Smooth muscle cell (in vitro differentiated cells): Measurements from ENCODE around the gene LENEP. TPM values are rescaled to one million over a fixed set of nuclear protein-coding genes. Genes with fewer than 3 reads are reported as not detected.

Experiments
- DNase-seq: peaks from one replicate; lab custom pipeline; 2025; ENCODE audit not compliant: unreplicated experiment; lab: John Stamatoyannopoulos, UW
- H2AFZ ChIP-seq: fragments of 200-600 bp; sonication (generic); 2 replicates; pipeline ENCODE4 v1.6.0; 2016; ENCODE audit warnings: antibody characterized with exemption, low read depth, mild to moderate bottlenecking
- H3F3A ChIP-seq: fragments of 200-600 bp; sonication (generic); 2 replicates; pipeline ENCODE4 v1.6.0; 2017; ENCODE audit warnings: antibody characterized with exemption, low read depth
- H3K27ac ChIP-seq: fragments of 200-600 bp; sonication (generic); 2 replicates; pipeline ENCODE4 v1.5.1; 2016; ENCODE audit warnings: low read depth, mild to moderate bottlenecking
- H3K27me3 ChIP-seq: fragments of 200-600 bp; sonication (generic); 2 replicates; pipeline ENCODE4 v1.6.1; 2016; ENCODE audit warnings: low read depth, mild to moderate bottlenecking
- H3K36me3 ChIP-seq: fragments of 200-600 bp; sonication (generic); 2 replicates; pipeline ENCODE4 v1.5.1; 2016; ENCODE audit warnings: low read depth
- H3K4me1 ChIP-seq: fragments of 200-600 bp; sonication (generic); 2 replicates; pipeline ENCODE4 v1.5.1; 2016; ENCODE audit warnings: low read depth
- H3K4me2 ChIP-seq: fragments of 200-600 bp; sonication (generic); 2 replicates; pipeline ENCODE4 v1.6.0; 2016; ENCODE audit warnings: mild to moderate bottlenecking
- H3K4me3 ChIP-seq: fragments of 200-600 bp; sonication (generic); 2 replicates; pipeline ENCODE4 v1.5.1; 2016; ENCODE audit warnings: mild to moderate bottlenecking
- H3K79me2 ChIP-seq: fragments of 200-600 bp; sonication (generic); 2 replicates; pipeline ENCODE4 v1.6.0; 2016; ENCODE audit warnings: low read depth, mild to moderate bottlenecking
- H3K9ac ChIP-seq: fragments of 200-600 bp; sonication (generic); 2 replicates; pipeline ENCODE4 v1.6.0; 2016; ENCODE audit warnings: low read depth
- H3K9me3 ChIP-seq: fragments of 200-600 bp; sonication (generic); replicated peaks from 2 replicates; pipeline ENCODE4 v1.5.1; 2016; ENCODE audit warnings: low read depth
- H4K20me1 ChIP-seq: fragments of 200-600 bp; sonication (generic); 2 replicates; pipeline ENCODE4 v1.6.0; 2016; ENCODE audit warnings: low read depth
- CTCF ChIP-seq: fragments of 200-600 bp; sonication (generic); IDR thresholded peaks from 2 replicates; pipeline ENCODE4 v1.5.1; 2017; ENCODE audit warnings: borderline replicate concordance, mild to moderate bottlenecking, antibody characterized with exemption; ENCODE audit not compliant: insufficient read depth, poor library complexity, severe bottlenecking
- WGBS: methylation state at CpG from one replicate; pipeline ENCODE4 v1.1.7; 2016; ENCODE audit warnings: low lambda C conversion rate; 5-methylcytosine and 5-hydroxymethylcytosine counted together
- polyA plus RNA-seq: library from polyadenylated mRNA; unstranded; fragments of >200 nt; fragmentation: Nextera tagmentation; extraction: Ambion mirVana; gene quantifications from 2 replicates; pipeline ENCODE4 v1.2.1, GENCODE V29; 2016
- total RNA-seq: library from RNA; depleted of rRNA; stranded (reverse); fragments of >200 nt; gene quantifications from 2 replicates; pipeline ENCODE4 v1.2.3, GENCODE V29; 2014

LENEP gene
- total and polyA plus RNA-seq, 2 experiments from 2014 or later, result not detected

DNA sequence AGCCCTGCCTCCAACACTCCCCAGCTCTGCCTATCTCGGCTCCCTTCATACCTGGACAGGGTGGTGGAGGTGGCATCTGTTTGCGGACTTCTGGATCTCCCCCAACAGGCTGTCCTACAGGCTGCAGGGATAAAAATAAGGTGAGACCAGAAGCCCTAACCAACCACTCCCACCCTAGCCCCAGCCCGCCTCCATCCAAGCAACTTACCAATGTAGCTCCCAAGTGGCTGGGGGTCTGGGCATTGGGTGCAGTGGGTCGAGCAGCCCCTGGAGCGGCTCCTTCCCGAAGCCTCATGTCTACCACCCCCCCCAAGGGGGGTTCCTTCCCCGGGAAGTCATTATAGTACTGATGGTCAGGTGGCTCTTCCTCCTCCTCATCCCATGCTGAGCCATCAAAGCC is 27.3 kb upstream of the LENEP start:
- H3K9ac ChIP-seq, result no peak overlapping the region
- no peaks in the 10 kb centered on the region for H3K27me3 ChIP-seq
- peaks cover 5% of the 10 kb centered on the region for H3K36me3 ChIP-seq
- H3K4me1 ChIP-seq, result peaks cover 31% of the 10 kb centered on the region
- no peak for TF ChIP-seq CTCF
- no peak overlapping the region for H2AFZ ChIP-seq
- H3K9me3 ChIP-seq, result no peaks in the 10 kb centered on the region
- DNase-seq, result no peak
- H3F3A ChIP-seq, result peaks cover 30% of the 10 kb centered on the region
- WGBS, result 97% methylated on average over 7 of the region's 7 CpGs
- H4K20me1 ChIP-seq, result peaks cover 39% of the 10 kb centered on the region
- peaks cover 43% of the 10 kb centered on the region for H3K79me2 ChIP-seq
- no peak overlapping the region for H3K4me2 ChIP-seq
- no peak overlapping the region for H3K4me3 ChIP-seq
- H3K27ac ChIP-seq, result peak overlapping the region; percentile 16

GRCh38 chr1:154967331-154967950 is 25.9 kb upstream of the LENEP start:
- H3K79me2 ChIP-seq, result peaks cover 43% of the 10 kb centered on the region
- WGBS, result 91% methylated on average over 5 of the region's 5 CpGs
- DNase-seq, result no peak
- H3K27me3 ChIP-seq, result no peaks in the 10 kb centered on the region
- peaks cover 43% of the 10 kb centered on the region for H3F3A ChIP-seq
- peak overlapping the region; percentile 98 for H3K27ac ChIP-seq
- no peak overlapping the region for H2AFZ ChIP-seq
- TF ChIP-seq CTCF, result no peak
- H3K9ac ChIP-seq, result no peak overlapping the region
- peaks cover 39% of the 10 kb centered on the region for H4K20me1 ChIP-seq
- H3K4me1 ChIP-seq, result peaks cover 42% of the 10 kb centered on the region
- peaks cover 5% of the 10 kb centered on the region for H3K36me3 ChIP-seq
- H3K4me3 ChIP-seq, result no peak overlapping the region
- no peaks in the 10 kb centered on the region for H3K9me3 ChIP-seq
- peak overlapping the region; percentile 94 for H3K4me2 ChIP-seq

DNA sequence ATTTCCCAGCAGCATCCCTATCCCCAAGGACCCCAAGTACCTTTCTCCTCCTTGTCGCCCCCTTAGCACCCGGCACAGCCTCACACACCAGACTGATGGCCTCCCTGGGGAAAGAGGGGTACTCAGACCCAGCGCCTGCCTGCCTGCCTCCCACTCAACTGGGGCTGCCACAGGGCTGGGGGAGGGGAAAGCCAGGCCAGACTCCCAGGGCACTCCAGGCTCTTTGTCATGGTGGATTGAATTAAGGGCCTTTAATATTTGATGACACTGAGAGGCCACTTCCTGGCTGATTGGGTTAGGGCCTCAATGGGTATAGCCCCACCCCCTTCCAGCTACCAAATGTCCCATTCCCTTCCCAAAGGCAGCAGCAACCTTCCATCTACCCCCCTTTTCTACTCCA is 24.7 kb upstream of the LENEP start:
- Histone ChIP-seq H3K36me3 (peaks cover 2% of the 10 kb centered on the region), H3F3A (peaks cover 47% of the 10 kb centered on the region), H3K27ac (peak overlapping the region; percentile 98), H2AFZ (no peak overlapping the region), H3K4me3 (peak overlapping the region; percentile 55), H3K9me3 (no peaks in the 10 kb centered on the region), H3K9ac (peak overlapping the region; percentile 73), H3K79me2 (peaks cover 43% of the 10 kb centered on the region), H3K4me1 (peaks cover 46% of the 10 kb centered on the region), H4K20me1 (peaks cover 39% of the 10 kb centered on the region), H3K27me3 (no peaks in the 10 kb centered on the region), H3K4me2 (peak overlapping the region; percentile 94)
- TF ChIP-seq CTCF, result no peak
- WGBS, result 74% methylated on average over 3 of the region's 3 CpGs
- DNase-seq, result no peak

- Histone ChIP-seq H3K4me2 (peak overlapping the region; percentile 94), H3K4me1 (peaks cover 46% of the 10 kb centered on the region), H3K4me3 (peak overlapping the region; percentile 55), H3K9me3 (no peaks in the 10 kb centered on the region), H4K20me1 (peaks cover 39% of the 10 kb centered on the region), H3K9ac (peak overlapping the region; percentile 73), H2AFZ (no peak overlapping the region), H3K27ac (peak overlapping the region; percentile 98), H3K79me2 (peaks cover 43% of the 10 kb centered on the region), H3F3A (peaks cover 47% of the 10 kb centered on the region), H3K36me3 (no peaks in the 10 kb centered on the region), H3K27me3 (no peaks in the 10 kb centered on the region)
- WGBS, result 20% methylated on average over 5 of the region's 5 CpGs
- no peak for TF ChIP-seq CTCF
- no peak for DNase-seq
Measured at GRCh38 chr1:154969246-154969645, 24.1 kb upstream of the LENEP start.
